Thoracic aorta (tissue), 2 donors: Measurements from ENCODE around the gene UBE4B. TPM values are rescaled to one million over a fixed set of nuclear protein-coding genes. Genes with fewer than 3 reads are reported as not detected.
A peak's percentile ranks its signal among the peaks of the same experiment; 100 is the strongest.

Experiments used
- ATAC-seq: fragments of 150-250 bp; one replicate; pipeline ENCODE4 v1.8.0; 2017; ENCODE audit warnings: low read depth; ENCODE audit not compliant: insufficient number of reproducible peaks, low FRiP score
- DNase-seq: peaks from one replicate; pipeline ENCODE4 v3.0.0-alpha.2; 2020; ENCODE audit warnings: low spot score
- H3K27ac ChIP-seq, 2 donors: fragments of 200-600 bp; sonication (generic); 1 replicate in 1 of 2; 2 replicates in 1 of 2; pipeline ENCODE4 v1.5.1; 2016; ENCODE audit warnings: mild to moderate bottlenecking in 2 of 2, moderate library complexity in 2 of 2
- H3K27me3 ChIP-seq: fragments of 200-600 bp; sonication (generic); replicated peaks from 2 replicates; pipeline ENCODE4 v1.6.0; 2016; ENCODE audit warnings: mild to moderate bottlenecking; ENCODE audit not compliant: insufficient read depth
- H3K36me3 ChIP-seq: fragments of 200-600 bp; sonication (generic); one replicate; pipeline ENCODE4 v1.5.1; 2016
- H3K4me1 ChIP-seq, 2 donors: fragments of 200-600 bp; sonication (generic); 1 replicate in 1 of 2; 2 replicates in 1 of 2; pipeline versions ENCODE4 v1.5.1 to v1.6.0; 2016; ENCODE audit warnings: low read depth in 2 of 2, mild to moderate bottlenecking in 1 of 2; ENCODE audit not compliant: control insufficient read depth in 1 of 2
- H3K4me3 ChIP-seq: fragments of 200-600 bp; sonication (generic); 2 replicates; pipeline ENCODE4 v1.5.1; 2016; ENCODE audit warnings: mild to moderate bottlenecking
- H3K9me3 ChIP-seq: fragments of 200-600 bp; sonication (generic); 2 replicates; pipeline ENCODE4 v1.5.1; 2016
- CTCF ChIP-seq: fragments of 200-600 bp; sonication (generic); IDR thresholded peaks from one replicate; pipeline ENCODE4 v1.5.1; 2019; ENCODE audit warnings: antibody characterized with exemption
- total RNA-seq, 2 donors: library from RNA; depleted of rRNA; stranded (reverse); fragments of >200 nt; gene quantifications; one replicate each; pipeline versions ENCODE4 v1.1.0 to v1.2.3, GENCODE V29; 2016

The UBE4B gene
- total RNA-seq, 2 donors from 2014 or later, result 55.0 to 89.2 TPM

GRCh38 chr1:10042746-10043145 lies 10.0 kb downstream of the UBE4B start:
- ATAC-seq (peak; percentile 26), DNase-seq (no peak)
- H3K9me3 ChIP-seq, result no peaks in the 10 kb centered on the region
- peaks cover 17 to 42% of the 10 kb centered on the region in 2 donors for H3K4me1 ChIP-seq
- H3K4me3 ChIP-seq, result no peak overlapping the region
- H3K36me3 ChIP-seq, result peaks cover 3% of the 10 kb centered on the region
- no peak for TF ChIP-seq CTCF
- no peak overlapping the region for H3K27ac ChIP-seq
- no peaks in the 10 kb centered on the region for H3K27me3 ChIP-seq

GRCh38 chr1:10045480-10046355 lies 13.0 kb downstream of the UBE4B start:
- peaks cover 17 to 36% of the 10 kb centered on the region in 2 donors for H3K4me1 ChIP-seq
- no peaks in the 10 kb centered on the region for H3K27me3 ChIP-seq
- TF ChIP-seq CTCF, result no peak
- no peaks in the 10 kb centered on the region for H3K9me3 ChIP-seq
- H3K36me3 ChIP-seq, result no peaks in the 10 kb centered on the region
- H3K27ac ChIP-seq, result peak overlapping the region; percentile 64 to 71
- H3K4me3 ChIP-seq, result peak overlapping the region; percentile 49
- no peak for DNase-seq
- no peak for ATAC-seq

GRCh38 chr1:10046356-10047085 lies 13.8 kb downstream of the UBE4B start:
- ATAC-seq, result no peak
- Histone ChIP-seq H3K27ac (peak overlapping the region; percentile 64 to 71), H3K27me3 (no peaks in the 10 kb centered on the region), H3K4me3 (peak overlapping the region; percentile 49), H3K36me3 (no peaks in the 10 kb centered on the region), H3K9me3 (no peaks in the 10 kb centered on the region), H3K4me1 (peaks cover 17 to 39% of the 10 kb centered on the region in 2 donors)
- no peak for DNase-seq
- TF ChIP-seq CTCF, result no peak

- no peaks in the 10 kb centered on the region for H3K9me3 ChIP-seq
- H3K27ac ChIP-seq, result peak overlapping the region in 1 of 2 donors; percentile 51
- no peak for TF ChIP-seq CTCF
- no peaks in the 10 kb centered on the region for H3K36me3 ChIP-seq
- H3K4me3 ChIP-seq, result no peak overlapping the region
- no peaks in the 10 kb centered on the region for H3K27me3 ChIP-seq
- peaks cover 17 to 39% of the 10 kb centered on the region in 2 donors for H3K4me1 ChIP-seq
- ATAC-seq (no peak), DNase-seq (no peak)
Measured at GRCh38 chr1:10048601-10049000, 15.8 kb downstream of the UBE4B start.

GRCh38 chr1:10050611-10051010 lies 17.9 kb downstream of the UBE4B start:
- Histone ChIP-seq H3K4me3 (no peak overlapping the region), H3K27me3 (no peaks in the 10 kb centered on the region), H3K4me1 (peaks cover 21 to 46% of the 10 kb centered on the region in 2 donors), H3K36me3 (no peaks in the 10 kb centered on the region), H3K9me3 (no peaks in the 10 kb centered on the region), H3K27ac (no peak overlapping the region)
- no peak for ATAC-seq
- no peak for TF ChIP-seq CTCF
- no peak for DNase-seq
